NCI-H1436 treated with DMSO at 0.1 percent for 48 hours (cell line): ENCODE results near the gene IGF2BP3.
"Not testable (repeated sequence)": the region's sequence is repeated elsewhere in the genome, so short reads cannot be mapped to it uniquely, and the experiment has no call there.

ENCODE experiments used
- DNase-seq: peaks from one replicate; lab custom pipeline; 2025; lab: John Stamatoyannopoulos, UW

The IGF2BP3 gene

GRCh38 chr7:23470330-23471105, at the start of gene IGF2BP3:
TSS of gene IGF2BP3 (minus strand) at chr7:23470491. CDS start at chr7:23470110, 381 bp downstream.
- DNase-seq = peak; percentile 88

- no peak for DNase-seq
These were observed 44.5 kb upstream of the IGF2BP3 start for GRCh38 chr7:23514755-23515154.

- DNase-seq = not testable (repeated sequence)
These were observed 43.5 kb upstream of the IGF2BP3 start for GRCh38 chr7:23513746-23514145.

GRCh38 chr7:23494009-23494408, 23.7 kb upstream of the IGF2BP3 start:
- DNase-seq = no peak

GRCh38 chr7:23491502-23491901, 21.2 kb upstream of the IGF2BP3 start:
- DNase-seq = no peak

- no peak for DNase-seq
These were observed 20.3 kb upstream of the IGF2BP3 start for GRCh38 chr7:23490357-23491135.

- DNase-seq = not testable (repeated sequence)
These were observed 18.4 kb upstream of the IGF2BP3 start for GRCh38 chr7:23488714-23489113.

GRCh38 chr7:23487670-23488069, 17.4 kb upstream of the IGF2BP3 start:
- no peak for DNase-seq

GRCh38 chr7:23486002-23486773, 15.9 kb upstream of the IGF2BP3 start:
- DNase-seq = no peak

GRCh38 chr7:23482686-23483085, 12.4 kb upstream of the IGF2BP3 start:
- no peak for DNase-seq

GRCh38 chr7:23477962-23478866, 7.9 kb upstream of the IGF2BP3 start:
- DNase-seq = no peak

GRCh38 chr7:23477157-23477499, 6.8 kb upstream of the IGF2BP3 start:
- DNase-seq = no peak

- DNase-seq = no peak
These were observed 6.2 kb upstream of the IGF2BP3 start for GRCh38 chr7:23476286-23477156.

GRCh38 chr7:23475576-23475839, 5.2 kb upstream of the IGF2BP3 start:
- no peak for DNase-seq

- DNase-seq = no peak
These were observed 4.7 kb upstream of the IGF2BP3 start for GRCh38 chr7:23474829-23475575.

- DNase-seq = peak; percentile 87
These were observed 4.0 kb upstream of the IGF2BP3 start for GRCh38 chr7:23474094-23474828.

GRCh38 chr7:23473844-23474093, 3.5 kb upstream of the IGF2BP3 start:
- DNase-seq = no peak

- DNase-seq = no peak
These were observed 2.9 kb upstream of the IGF2BP3 start for GRCh38 chr7:23472956-23473843.

GRCh38 chr7:23472556-23472955, 2.3 kb upstream of the IGF2BP3 start:
- DNase-seq = no peak
